ENCODE measurements around the gene GAREM2.
A peak's percentile ranks its signal among the peaks of the same experiment; 100 is the strongest.

Gene GAREM2

DNA sequence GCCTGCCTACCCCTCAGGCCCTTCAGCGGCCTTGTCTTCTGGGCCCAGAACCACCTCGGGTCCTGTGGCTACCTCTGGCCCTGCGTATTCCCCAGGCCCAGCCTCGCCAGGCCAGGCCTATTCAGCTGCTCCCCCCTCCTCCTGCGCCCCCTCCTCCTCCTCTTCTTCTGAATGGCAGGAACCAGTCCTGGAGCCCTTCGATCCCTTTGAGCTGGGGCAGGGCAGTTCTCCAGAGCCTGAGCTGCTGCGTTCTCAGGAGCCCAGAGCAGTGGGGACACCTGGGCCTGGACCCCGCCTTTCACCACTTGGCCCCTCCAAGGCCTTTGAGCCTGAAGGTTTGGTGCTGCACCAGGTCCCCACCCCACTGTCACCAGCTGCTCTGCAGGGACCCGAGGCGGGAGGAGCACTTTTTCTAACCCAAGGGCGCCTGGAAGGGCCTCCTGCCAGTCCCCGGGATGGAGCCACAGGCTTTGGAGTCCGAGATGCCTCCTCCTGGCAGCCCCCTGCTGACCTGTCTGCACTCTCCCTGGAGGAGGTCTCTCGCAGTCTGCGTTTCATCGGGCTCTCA lies 14.7 kb downstream of the GAREM2 start:
- DNase-seq (ENCODE audit: low spot score) = no peak

DNA sequence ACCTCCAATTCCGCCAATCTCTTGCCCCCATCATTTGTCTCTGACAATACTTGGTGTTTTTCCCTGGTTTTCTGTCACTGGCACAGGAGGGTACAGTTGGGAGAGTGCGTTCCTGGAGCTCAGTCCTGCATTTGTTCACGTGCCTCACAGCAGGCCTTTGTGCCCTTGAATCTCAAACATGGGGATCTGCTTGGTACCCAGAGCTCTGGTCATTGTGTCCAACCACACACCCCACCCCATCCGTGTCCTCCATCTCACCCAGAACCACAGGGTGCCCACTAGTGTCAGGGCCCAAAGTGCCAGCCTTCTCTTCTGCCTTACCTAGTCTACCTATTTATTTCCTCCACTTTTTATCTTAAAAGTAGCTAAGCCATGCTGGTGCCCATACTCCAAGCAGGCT lies 16.2 kb downstream of the GAREM2 start:
- DNase-seq (ENCODE audit: low spot score) = no peak

DNA sequence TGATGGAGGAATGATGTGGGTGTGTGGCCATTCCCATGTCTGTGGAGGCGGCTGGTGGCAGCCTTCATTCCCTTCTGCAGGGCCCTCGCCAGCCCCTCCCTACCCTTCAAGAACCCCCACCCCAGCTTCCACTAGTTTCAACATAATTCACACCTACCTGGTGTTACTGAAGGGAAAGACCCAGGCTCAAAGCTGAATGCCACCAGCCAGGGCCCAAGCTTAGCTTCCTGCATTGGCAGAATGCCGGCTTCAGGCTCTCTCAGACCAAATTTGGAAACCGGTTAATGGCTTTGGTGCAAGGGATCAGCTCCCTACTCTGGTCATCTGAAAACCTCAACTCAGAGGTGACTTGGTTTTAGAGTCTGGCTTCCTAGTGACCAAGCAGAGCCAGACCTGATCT lies 16.9 kb downstream of the GAREM2 start:
- DNase-seq (ENCODE audit: low spot score) = no peak

DNA sequence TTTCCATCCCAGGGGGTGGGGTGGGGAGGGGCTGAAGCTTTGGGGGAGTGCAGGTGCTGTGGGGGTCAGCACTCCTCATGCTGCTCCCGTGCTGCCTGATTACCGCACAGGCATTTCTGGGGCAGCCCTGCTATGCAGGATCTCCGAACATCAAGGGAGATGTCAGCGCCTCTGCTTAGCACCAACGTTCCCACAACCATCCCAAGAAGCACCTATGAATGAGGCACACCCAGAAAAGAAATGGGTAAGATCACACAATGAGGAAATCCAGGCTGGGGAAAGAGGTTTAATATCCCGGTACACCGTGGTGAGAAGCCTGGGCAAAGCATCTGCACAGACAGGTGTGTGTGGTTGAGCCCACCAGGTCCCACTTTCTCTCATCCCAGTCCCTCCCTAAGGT lies 17.5 kb downstream of the GAREM2 start:
- DNase-seq (ENCODE audit: low spot score) = no peak

DNA sequence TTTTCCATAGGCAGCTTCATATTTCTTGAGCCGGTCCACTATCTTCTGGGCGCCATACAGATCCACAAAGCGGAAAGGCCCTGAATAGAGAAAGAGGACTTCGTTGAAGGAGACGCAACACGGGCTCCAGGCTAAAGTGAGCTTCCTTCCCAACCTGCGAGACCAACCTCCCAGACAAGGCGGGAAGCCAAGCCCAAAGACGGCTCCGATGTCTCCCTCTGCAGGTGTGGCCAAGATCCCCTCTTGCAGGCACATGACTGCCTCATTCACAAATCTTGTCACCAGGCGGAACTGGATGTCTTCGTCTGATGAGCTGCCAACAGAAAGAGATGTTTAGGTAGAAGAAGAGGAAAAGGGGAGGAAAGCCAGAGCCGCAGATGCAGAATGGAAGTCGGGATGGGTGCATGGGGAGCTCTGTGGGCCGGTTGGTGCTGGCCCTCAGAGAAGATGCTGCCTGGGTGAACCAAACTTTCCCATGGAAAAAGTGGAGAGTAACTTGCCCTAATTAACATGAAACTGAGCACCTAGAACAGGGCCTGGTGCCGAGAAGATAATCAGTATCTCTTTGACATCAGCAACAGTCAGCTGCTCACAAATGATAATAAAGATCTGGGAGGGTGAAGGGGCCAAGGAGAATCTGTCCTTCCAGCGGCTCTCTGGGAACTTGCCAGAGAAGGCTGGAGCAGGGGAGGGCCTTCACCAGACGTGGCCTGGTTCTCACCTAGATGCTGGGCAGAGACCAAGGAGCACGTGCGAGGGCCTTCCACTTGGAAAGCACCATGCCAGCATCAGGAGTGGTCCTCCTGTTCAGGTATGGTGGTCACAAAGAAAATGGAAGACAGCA lies 18.6 kb downstream of the GAREM2 start:
- no peak for DNase-seq (ENCODE audit: low spot score)

DNA sequence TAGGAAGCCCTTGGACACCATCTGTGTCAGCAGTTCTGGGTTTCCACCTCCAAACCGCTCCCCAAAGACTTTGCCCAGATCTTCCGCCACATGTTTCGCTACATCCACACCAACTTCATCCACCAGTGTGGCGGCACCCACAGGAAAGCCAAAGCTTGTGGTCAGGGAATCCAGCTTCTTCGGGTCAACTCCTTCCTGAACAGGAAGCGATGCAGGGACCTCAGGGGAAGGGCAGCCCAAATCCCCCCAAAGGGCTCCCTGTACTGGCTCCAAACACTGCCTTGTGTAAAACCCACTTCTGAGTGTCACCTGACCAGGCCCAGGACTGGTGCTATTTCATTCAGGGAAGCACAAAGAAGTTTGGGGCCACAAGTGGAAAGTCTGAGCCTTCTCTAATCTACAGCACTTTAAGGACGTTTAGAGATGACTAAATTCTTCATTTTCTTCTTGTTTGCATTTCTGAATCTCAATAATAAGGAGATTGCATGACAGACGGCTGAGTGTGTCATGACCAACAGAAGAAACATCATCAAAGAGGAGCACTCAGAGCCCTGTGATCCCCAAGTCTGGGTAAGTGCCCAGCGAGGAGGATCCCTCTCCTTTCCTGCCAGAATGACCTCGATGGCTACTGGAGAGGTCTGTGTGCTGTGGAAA lies 20.8 kb downstream of the GAREM2 start:
- DNase-seq (ENCODE audit: low spot score) = peak; percentile 20

DNA sequence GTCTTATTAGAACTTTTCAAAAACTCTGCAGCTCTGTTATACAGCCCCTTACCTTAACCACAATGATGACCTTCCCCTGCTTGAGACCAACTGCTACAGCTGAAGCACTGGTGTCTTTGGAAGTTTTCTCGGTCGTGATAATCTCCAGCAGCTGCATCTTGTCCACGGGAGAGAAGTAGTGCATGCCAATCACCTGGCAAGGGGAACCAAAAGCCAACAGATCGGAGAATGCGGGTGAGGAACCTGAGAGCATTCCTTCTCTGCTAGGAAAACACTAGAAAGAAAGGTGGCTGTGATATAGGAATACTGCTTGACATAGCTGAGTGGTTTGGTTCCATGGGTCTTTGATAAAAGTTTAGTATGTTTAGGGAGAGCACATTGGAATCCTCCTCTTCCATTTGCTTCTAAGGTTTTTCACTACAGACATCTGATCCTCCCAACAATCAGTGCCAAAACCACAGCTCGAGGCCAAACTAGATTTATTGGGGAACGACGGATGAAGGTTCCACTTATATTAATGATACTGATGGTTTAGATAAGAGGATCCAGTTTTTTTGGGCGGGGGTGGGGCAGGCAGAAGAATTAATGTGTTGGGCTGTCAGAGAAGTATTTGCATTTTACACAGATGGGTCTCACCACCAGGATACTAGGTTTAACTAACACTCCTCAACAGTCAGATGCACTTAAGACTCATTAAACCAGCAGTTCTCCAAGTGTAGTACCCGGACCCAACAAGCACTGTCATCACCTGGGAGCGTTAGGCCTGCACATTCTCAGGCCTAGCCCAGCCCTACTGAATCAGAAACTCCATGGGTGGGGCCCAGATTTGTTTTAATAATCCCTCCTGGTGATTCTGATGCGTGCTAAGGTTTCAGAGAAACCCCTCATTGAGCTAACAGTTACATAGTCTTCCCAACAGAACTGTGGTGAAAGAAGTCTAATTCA lies 22.4 kb downstream of the GAREM2 start:
- no peak for DNase-seq (ENCODE audit: low spot score)

DNA sequence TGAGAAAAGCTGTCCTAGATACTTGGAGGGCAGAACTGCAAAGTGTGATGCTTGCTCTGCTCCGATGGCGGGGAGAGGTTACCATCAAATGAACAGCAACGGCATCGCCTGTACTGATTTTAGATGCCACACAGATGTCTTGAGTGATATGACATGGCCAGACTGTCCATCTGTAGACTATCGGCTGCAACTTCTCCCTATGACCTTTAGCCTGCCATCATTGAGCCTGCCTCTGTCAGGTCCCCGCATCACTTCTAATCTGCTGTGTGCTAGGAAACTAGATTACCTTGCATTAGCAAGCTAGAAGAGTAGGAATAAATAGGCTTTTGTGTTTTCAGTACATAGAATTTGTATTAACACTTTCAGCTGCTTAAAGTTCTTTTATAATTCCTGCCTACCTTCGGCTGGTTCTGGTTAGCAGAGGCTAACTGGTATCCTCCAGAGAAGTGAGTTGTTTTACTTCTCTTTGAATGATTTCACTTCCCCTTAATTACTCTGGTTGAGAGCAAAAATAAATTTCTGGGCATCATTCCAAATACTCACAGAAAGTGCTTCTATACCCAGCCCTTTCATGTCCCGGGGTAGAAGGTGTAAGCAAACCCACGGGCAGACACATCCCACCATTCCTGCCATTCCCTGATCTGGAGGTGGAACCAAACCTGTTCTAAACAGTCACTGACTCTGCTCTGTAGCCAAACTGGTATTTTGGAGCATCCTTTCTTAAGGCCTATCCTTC lies 24.0 kb downstream of the GAREM2 start:
- DNase-seq (ENCODE audit: low spot score) = no peak

DNA sequence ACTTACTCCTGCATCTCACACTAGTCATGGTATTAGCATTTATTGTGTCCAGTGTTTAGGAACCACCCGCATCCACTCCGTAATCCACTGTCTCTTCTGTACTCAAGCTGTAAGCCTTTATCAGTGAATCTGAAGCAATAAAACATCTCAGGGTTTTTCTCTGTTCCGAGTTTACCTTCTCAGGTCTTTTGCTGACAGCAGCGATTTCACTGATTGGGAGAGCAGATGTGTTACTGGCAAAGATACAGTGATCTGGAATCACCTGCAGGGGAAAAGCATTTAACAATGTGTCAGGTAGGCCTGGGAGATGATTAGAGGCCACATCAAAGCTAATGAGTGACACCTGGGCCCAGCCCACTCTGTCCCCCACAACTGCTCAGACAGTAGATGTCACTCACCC lies 24.6 kb downstream of the GAREM2 start:
- DNase-seq (ENCODE audit: low spot score) = no peak

DNA sequence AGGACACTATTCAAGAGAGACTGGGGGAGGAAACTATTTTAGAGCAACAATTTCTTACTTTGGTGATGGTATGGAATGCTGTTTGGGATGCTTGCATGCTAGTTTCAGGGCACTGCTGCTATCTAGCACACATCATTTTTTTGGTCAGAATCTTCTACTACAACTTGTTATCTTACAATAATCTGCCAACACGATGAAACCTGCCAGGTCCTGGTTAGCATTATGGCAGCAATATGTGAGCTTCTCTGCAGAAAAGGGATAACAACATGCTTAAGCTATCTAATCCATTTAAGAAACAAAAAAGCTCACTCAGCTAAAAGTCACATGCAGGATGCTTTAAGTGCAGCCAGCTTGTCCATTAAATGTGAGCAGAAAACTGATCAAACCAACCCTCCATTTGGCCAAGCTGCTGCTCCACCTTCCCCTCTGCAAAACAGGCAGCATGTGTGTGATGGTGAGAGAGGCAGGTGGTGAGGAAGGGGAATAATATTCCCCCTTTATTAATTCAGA lies 30.1 kb downstream of the GAREM2 start:
- DNase-seq (ENCODE audit: low spot score) = no peak

DNA sequence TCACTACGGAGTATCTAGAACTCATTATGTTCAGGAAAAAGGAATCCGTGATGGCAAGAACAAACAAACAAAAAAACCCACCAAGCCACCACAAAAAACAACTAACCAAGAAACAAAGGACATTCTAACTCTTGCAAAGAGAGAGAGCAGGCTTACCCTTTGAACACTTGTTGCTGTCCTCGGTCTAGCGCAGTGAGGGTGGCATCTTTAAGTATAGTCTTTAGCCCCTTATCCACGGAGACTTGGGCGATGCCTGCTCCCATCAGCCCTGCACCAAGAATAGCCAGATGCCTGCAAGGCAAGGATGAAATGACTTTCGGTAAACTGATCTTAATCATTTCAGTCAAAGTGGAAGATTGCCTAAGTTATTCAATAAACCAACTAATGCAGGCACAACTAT lies 31.0 kb downstream of the GAREM2 start:
- no peak for DNase-seq (ENCODE audit: low spot score)

DNA sequence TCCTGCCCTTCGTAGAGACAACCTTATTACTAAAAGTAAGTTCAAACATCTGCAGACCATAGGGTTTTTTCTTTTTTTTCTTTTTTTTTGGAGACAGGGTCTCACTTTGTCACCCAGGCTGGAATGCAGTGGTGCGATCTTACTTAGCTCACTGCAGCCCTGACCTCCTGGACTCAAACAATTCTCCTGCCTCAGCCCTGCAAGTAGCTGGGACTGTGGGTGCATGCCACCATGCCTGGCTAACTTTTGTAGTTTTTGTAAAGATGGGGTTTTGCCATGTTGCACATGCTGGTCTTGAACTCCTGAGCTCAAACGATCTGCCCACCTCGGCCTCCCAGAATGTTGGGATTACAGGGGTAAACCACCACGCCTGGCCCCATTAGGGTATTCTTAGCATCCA lies 39.1 kb downstream of the GAREM2 start:
- DNase-seq (ENCODE audit: low spot score) = no peak

DNA sequence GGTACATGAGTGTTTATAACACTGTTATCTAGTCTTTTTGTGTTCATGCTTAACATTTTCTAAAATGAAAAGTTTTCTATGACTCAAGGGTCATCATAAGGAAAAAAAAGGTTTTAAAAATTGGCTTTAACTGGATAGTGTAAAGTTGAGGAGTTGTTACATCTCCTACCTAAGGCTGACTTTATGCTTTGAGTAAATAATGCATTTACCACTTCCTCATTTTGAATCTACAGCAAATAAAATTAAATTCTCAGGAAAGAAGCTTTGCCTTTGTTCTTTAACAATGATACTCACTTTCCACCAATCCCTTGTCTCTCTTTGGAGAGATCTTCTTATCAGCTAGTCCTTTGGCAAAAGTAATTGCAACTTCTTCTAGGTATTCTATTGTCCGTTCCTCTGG lies 41.9 kb downstream of the GAREM2 start:
- DNase-seq (ENCODE audit: low spot score) = no peak

DNA sequence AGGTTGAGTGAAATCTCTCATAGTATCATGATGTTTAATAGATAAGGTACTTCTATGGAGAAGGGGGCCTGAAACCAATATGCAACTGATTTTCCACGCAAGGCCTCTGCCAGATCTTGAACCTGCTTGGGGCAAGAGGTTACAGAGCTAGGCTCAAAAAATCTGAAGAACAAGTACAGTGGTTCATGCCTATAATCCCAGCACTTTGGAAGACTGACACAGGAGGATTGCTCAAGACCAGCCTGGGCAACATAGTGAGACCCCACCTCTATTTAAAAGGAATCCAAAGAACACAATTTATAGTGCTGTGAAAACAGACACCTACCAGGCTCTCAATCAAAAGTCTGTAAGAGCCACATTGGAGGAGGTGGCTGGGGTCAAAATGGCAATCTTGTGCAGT lies 42.9 kb downstream of the GAREM2 start:
- DNase-seq (ENCODE audit: low spot score) = no peak

DNA sequence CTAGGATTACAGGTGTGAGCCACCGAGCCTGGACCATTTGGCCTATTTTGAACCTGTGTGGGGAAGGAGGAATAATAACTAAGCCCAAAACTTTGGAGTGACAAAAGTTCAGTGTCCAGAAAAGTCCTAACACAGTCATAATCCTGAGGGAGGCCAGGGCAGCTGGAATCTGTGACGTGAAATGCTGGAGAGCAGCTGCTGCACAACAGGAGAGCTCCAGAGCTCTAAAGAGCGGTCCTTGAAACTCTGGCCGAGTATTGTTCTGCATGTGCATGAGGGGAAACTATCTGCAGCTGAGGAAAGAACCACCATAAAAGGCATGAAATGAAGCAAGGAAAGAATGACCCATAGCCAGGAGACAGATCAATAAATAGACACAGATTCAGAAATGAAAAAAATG lies 43.7 kb downstream of the GAREM2 start:
- DNase-seq (ENCODE audit: low spot score) = no peak

DNA sequence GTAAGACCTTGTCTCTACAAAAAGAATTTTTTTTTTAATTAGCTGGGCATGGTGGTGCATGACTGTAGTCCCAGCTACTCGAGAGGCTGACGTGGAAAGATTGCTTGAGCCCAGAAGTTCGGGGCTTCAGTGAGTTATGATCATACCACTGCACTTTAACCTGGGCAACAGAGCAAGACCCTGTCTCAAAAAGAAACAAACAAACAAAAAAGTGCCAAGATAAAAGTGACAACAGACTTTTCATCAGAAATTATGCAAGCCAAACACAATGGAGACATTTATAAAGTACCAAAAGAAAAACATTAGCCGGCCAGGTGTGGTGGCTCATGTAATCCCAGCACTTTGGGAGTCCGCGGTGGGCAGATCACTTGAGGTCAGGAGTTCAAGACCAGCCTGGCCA lies 44.8 kb downstream of the GAREM2 start:
- no peak for DNase-seq (ENCODE audit: low spot score)

DNA sequence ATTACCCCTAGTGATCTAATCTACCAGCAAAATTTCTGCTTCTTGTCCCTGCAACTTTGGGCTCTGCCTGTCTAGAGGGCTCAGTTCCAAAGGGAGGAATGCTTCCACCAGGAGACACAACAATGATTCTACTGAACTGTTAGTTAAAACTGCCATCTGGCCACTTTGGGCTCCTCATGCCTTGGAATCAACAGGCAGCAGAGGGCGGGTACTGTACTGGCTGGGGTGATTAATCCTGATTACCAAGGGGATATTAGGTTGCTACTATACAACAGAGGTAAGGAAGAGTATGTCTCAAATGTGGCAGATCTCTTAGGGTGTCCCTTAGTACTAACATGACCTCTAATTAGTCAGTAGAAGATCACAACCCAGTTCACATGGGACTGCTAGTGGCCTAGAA lies 50.1 kb downstream of the GAREM2 start:
- no peak for DNase-seq (ENCODE audit: low spot score)

DNA sequence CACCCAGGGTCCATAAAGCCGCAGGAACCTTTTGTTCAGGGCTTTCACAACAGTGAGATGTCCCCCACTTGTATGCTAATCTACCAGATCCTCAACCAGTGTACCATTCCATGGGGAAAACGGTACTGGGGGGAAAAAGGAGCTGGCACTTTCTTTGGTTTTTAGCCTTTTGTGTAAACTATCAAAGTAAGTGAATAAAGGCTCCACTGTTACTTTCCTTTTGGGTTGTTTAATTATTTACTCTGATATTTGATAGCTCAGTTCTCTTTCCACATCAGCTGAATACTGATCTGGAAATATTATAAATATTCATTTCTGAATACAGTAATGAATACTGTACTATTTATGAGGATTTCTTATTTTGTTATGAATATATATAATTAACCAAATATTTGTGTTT lies 51.2 kb downstream of the GAREM2 start:
- DNase-seq (ENCODE audit: low spot score) = no peak

DNA sequence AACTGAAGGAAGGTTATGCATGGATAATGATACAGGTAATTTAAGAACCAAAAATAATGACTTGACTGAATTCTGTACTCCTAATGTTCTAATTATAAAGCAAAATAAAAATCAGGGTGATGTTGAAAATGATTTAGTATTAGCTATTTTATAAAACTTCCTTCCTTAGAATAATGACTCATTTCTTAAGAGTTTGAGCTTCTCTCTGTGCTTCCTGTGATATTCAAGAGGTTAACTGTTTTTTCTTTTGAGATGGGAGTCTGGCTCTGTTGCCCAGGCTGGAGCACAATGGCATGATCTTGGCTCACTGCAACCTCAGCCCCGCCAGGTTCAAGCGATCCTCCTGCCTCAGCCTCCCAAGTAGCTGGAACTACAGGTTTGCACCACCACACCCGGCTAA lies 56.7 kb downstream of the GAREM2 start:
- DNase-seq (ENCODE audit: low spot score) = no peak

DNA sequence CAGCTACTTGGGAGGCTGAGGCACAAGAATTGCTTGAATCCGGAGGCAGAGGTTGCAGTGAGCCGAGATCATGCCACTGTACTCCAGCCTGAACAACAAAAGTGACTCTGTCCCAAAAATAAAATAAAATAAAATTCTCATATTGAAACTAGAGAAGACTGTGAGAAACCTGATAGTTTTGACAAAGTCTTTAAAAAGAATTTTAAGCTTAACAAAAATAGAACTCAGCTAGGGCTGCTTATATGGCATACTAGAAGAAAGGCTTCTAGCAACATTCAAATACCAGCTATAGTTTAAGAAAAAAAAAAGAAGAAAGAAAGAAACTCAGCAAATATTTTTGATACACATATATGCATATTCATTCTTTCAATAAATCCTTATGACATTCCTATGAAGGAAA lies 57.9 kb downstream of the GAREM2 start:
- no peak for DNase-seq (ENCODE audit: low spot score)

DNA sequence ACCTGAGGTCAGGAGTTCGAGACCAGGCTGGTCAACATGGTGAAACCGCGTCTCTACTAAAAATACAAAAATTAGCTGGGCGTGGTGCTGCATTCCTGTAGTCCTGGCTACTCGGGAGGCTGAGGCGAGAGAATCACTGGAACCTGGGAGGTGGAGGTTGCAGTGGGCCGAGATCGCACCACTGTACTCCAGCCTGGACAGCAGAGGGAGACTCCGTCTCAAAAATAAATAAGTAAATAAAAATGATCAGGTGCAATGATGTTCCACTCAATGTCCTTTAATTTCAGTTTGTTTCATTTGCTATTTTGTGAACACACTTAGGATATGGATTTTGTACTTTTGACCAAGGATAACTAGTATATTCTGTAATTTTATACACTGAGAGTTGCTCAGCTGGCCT lies 62.2 kb downstream of the GAREM2 start:
- DNase-seq (ENCODE audit: low spot score) = no peak

DNA sequence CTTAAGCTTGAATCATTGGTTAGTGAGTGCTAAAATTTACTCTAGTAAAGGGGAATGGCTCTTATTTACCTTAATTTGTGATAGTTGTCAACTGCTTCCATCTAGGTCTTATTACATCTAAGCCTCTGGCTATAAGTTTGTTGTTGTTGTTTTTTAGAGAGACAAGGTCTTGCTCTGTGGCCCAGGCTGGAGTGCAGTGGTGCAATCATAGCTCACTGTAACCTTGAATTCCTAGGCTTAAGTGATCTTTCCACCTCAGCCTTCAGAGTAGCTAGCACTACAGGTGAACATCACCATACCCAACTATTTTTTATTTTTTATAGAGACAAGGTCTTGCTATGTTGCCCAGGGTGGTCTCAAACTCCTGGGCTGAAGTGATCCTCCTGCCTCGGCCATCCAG lies 65.0 kb downstream of the GAREM2 start:
- DNase-seq (ENCODE audit: low spot score) = no peak

All from RKO (cell line).